H9 (cell line): ENCODE data around the gene DCAF17. TPM values are rescaled to one million over a fixed set of nuclear protein-coding genes. Genes with fewer than 3 reads are reported as not detected.

Experiments
- DNase-seq: peaks from one replicate; pipeline ENCODE4 v3.0.0-alpha.2; 2017
- H2AFZ ChIP-seq: one replicate; pipeline ENCODE4 v1.6.1; 2013; ENCODE audit warnings: mild to moderate bottlenecking, low read length, control low read depth, moderate library complexity
- H2AK5ac ChIP-seq: 2 replicates; pipeline ENCODE4 v1.6.1; 2013; ENCODE audit warnings: low read length, control low read depth, mixed read lengths; ENCODE audit not compliant: insufficient read length
- H2BK120ac ChIP-seq: one replicate; pipeline ENCODE4 v1.6.1; 2013; ENCODE audit warnings: low read depth, mild to moderate bottlenecking, low read length, control low read depth, inconsistent platforms; ENCODE audit not compliant: poor library complexity, severe bottlenecking
- H2BK12ac ChIP-seq: 2 replicates; pipeline ENCODE4 v1.6.1; 2013; ENCODE audit warnings: low read length, control low read depth, mixed read lengths, low read depth; ENCODE audit not compliant: insufficient read length
- H2BK15ac ChIP-seq: 2 replicates; pipeline ENCODE4 v1.6.1; 2013; ENCODE audit warnings: low read depth, low read length, control low read depth
- H2BK20ac ChIP-seq: one replicate; pipeline ENCODE4 v1.6.1; 2013; ENCODE audit warnings: low read depth, mild to moderate bottlenecking, low read length, control low read depth, inconsistent platforms; ENCODE audit not compliant: poor library complexity, severe bottlenecking
- H2BK5ac ChIP-seq: 2 replicates; pipeline ENCODE4 v1.6.1; 2013; ENCODE audit warnings: low read length, control low read depth, mixed read lengths; ENCODE audit not compliant: insufficient read length
- H3K14ac ChIP-seq: 2 replicates; pipeline ENCODE4 v1.6.1; 2013; ENCODE audit warnings: low read length, control low read depth; ENCODE audit not compliant: insufficient read depth
- H3K18ac ChIP-seq: 2 replicates; pipeline ENCODE4 v1.6.1; 2013; ENCODE audit warnings: low read depth, mild to moderate bottlenecking, mixed read lengths, low read length, control low read depth; ENCODE audit not compliant: insufficient read length
- H3K23ac ChIP-seq: 2 replicates; pipeline ENCODE4 v1.6.1; 2013; ENCODE audit warnings: low read length, control low read depth, mixed read lengths, low read depth; ENCODE audit not compliant: insufficient read length
- H3K23me2 ChIP-seq: 2 replicates; pipeline ENCODE4 v1.6.1; 2013; ENCODE audit warnings: low read depth, mild to moderate bottlenecking, mixed read lengths, low read length, control low read depth; ENCODE audit not compliant: insufficient read length, poor library complexity, severe bottlenecking
- H3K27ac ChIP-seq: 2 replicates; pipeline ENCODE4 v1.5.1; 2013; ENCODE audit warnings: low read length, control low read depth, mixed read lengths, low read depth; ENCODE audit not compliant: insufficient read length
- H3K27me3 ChIP-seq: 2 replicates; pipeline ENCODE4 v1.6.1; 2013; ENCODE audit warnings: low read length, control low read depth, inconsistent platforms; ENCODE audit not compliant: insufficient read depth
- H3K4ac ChIP-seq: 2 replicates; pipeline ENCODE4 v1.6.1; 2013; ENCODE audit warnings: low read depth, mild to moderate bottlenecking, control low read depth, inconsistent platforms, low read length, moderate library complexity
- H3K4me1 ChIP-seq: 2 replicates; pipeline ENCODE4 v1.6.1; 2013; ENCODE audit warnings: low read length, control low read depth, inconsistent platforms; ENCODE audit not compliant: insufficient read depth
- H3K4me2 ChIP-seq: 2 replicates; pipeline ENCODE4 v1.6.1; 2013; ENCODE audit warnings: low read length, control low read depth, mixed read lengths; ENCODE audit not compliant: insufficient read length, insufficient read depth
- H3K56ac ChIP-seq: 2 replicates; pipeline ENCODE4 v1.6.1; 2013; ENCODE audit warnings: low read depth, mild to moderate bottlenecking, mixed read lengths, low read length, control low read depth; ENCODE audit not compliant: insufficient read length
- H3K79me1 ChIP-seq: 2 replicates; pipeline ENCODE4 v1.6.1; 2013; ENCODE audit warnings: low read depth, mild to moderate bottlenecking, moderate library complexity, low read length, control low read depth, inconsistent platforms; ENCODE audit not compliant: insufficient read depth, poor library complexity, severe bottlenecking
- H3K79me2 ChIP-seq: 2 replicates; pipeline ENCODE4 v1.6.1; 2013; ENCODE audit warnings: low read length, control low read depth, inconsistent platforms; ENCODE audit not compliant: insufficient read depth
- H3K9ac ChIP-seq: 2 replicates; pipeline ENCODE4 v1.6.1; 2013; ENCODE audit warnings: low read length, control low read depth, mixed read lengths; ENCODE audit not compliant: insufficient read length; ENCODE audit errors: extremely low read depth
- H3K9me3 ChIP-seq: one replicate; pipeline ENCODE4 v1.6.1; 2013; ENCODE audit warnings: low read depth, low read length, inconsistent platforms; ENCODE audit not compliant: control insufficient read depth
- H3T11ph ChIP-seq: one replicate; pipeline ENCODE4 v1.6.1; 2013; ENCODE audit warnings: mild to moderate bottlenecking, low read length, control low read depth, inconsistent platforms
- H4K20me1 ChIP-seq: one replicate; pipeline ENCODE4 v1.6.1; 2013; ENCODE audit not compliant: control insufficient read depth, insufficient read length, insufficient read depth
- H4K5ac ChIP-seq: 2 replicates; pipeline ENCODE4 v1.6.1; 2013; ENCODE audit warnings: low read depth, mild to moderate bottlenecking, mixed read lengths, low read length, control low read depth; ENCODE audit not compliant: insufficient read length
- H4K8ac ChIP-seq: replicated peaks from 2 replicates; pipeline ENCODE4 v1.6.1; 2013; ENCODE audit warnings: low read length, control low read depth, mixed read lengths, low read depth; ENCODE audit not compliant: insufficient read length
- H4K91ac ChIP-seq: 2 replicates; pipeline ENCODE4 v1.6.1; 2013; ENCODE audit warnings: low read depth, mild to moderate bottlenecking, moderate library complexity, mixed read lengths, low read length, control low read depth; ENCODE audit not compliant: insufficient read length
- H3K27ac Mint-ChIP-seq, 3 experiments: 2 replicates in 2 of 3; 3 replicates in 1 of 3; pipeline ENCODE4 v1.8.0; 2020 to 2021; ENCODE audit warnings: mixed read lengths in 3 of 3, mild to moderate bottlenecking in 1 of 3, moderate library complexity in 1 of 3
- H3K27me3 Mint-ChIP-seq: 2 replicates; pipeline ENCODE4 v1.8.0; 2021; ENCODE audit warnings: low read depth, mild to moderate bottlenecking, moderate library complexity, mixed read lengths
- H3K36me3 Mint-ChIP-seq, 3 experiments: 2 replicates in 2 of 3; 3 replicates in 1 of 3; pipeline ENCODE4 v1.8.0; 2020 to 2021; ENCODE audit warnings: low read depth in 3 of 3, mixed read lengths in 3 of 3; ENCODE audit not compliant: insufficient read depth in 1 of 3
- H3K4me1 Mint-ChIP-seq, 2 experiments: 2 replicates each; pipeline ENCODE4 v1.8.0; 2020; ENCODE audit warnings: mixed read lengths in 2 of 2
- H3K4me3 Mint-ChIP-seq, 2 experiments: 2 replicates in 1 of 2; 3 replicates in 1 of 2; pipeline ENCODE4 v1.8.0; 2020 to 2021; ENCODE audit warnings: mild to moderate bottlenecking in 2 of 2, mixed read lengths in 2 of 2, moderate library complexity in 1 of 2
- H3K9me3 Mint-ChIP-seq, 2 experiments: 2 replicates in 1 of 2; 3 replicates in 1 of 2; pipeline ENCODE4 v1.8.0; 2020; ENCODE audit warnings: mild to moderate bottlenecking in 2 of 2, mixed read lengths in 2 of 2, moderate library complexity in 1 of 2
- WGBS: extraction: QIAGEN DNeasy Blood & Tissue Kit; methylation state at CpG from one replicate; pipeline ENCODE4 v1.1.7; 2013; ENCODE audit warnings: missing lambda C conversion rate, low lambda C conversion rate, mixed read lengths; ENCODE audit not compliant: insufficient read length; ENCODE audit errors: extremely low coverage; 5-methylcytosine and 5-hydroxymethylcytosine counted together
- total RNA-seq: library from RNA; stranded (reverse); gene quantifications from 2 replicates; pipeline ENCODE4 v1.2.1, GENCODE V29; 2021
- TF ChIP-seq, protein P1 (sequence below): fragments of 200-600 bp; sonication (generic); conservative IDR thresholded peaks from 3 replicates; pipeline ENCODE4 v1.8.0; 2021; ENCODE audit warnings: antibody characterized with exemption, mild to moderate bottlenecking

DCAF17 gene
- total RNA-seq, 1 experiment from 2014 or later, result 28.1 TPM

DNA sequence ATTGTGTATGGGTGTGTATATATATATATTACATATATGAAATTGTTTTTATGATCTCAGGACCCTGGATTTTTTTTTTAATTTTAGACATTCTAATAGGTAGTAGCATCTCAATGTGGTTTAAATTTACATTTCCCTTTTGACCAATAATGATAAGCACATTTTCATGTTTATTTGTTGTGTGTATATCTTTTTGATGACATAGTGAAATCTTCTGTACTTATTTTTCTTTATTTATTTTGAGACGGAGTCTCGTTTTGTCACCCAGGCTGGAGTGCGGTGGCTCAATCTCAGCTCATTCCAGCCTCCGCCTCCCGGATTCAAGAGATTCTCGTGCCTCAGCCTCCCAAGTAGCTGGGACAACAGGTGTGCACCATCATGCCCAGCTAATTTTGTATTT lies 53.2 kb downstream of the DCAF17 start:
- Mint-ChIP-seq H3K4me1 (peaks cover 28 to 29% of the 10 kb centered on the region in 2 experiments), H3K4me3 (no peak overlapping the region), H3K27me3 (no peaks in the 10 kb centered on the region), H3K27ac (no peak overlapping the region), H3K9me3 (no peaks in the 10 kb centered on the region), H3K36me3 (peaks cover 0 to 10% (median 0%) of the 10 kb centered on the region in 3 experiments; a peak in 2 of 7 replicates)
- no peak overlapping the region for H3K56ac ChIP-seq
- H2BK20ac ChIP-seq, result no peak overlapping the region
- no peak overlapping the region for H3K4ac ChIP-seq
- no peak overlapping the region for H4K5ac ChIP-seq
- TF ChIP-seq, protein P1, sequence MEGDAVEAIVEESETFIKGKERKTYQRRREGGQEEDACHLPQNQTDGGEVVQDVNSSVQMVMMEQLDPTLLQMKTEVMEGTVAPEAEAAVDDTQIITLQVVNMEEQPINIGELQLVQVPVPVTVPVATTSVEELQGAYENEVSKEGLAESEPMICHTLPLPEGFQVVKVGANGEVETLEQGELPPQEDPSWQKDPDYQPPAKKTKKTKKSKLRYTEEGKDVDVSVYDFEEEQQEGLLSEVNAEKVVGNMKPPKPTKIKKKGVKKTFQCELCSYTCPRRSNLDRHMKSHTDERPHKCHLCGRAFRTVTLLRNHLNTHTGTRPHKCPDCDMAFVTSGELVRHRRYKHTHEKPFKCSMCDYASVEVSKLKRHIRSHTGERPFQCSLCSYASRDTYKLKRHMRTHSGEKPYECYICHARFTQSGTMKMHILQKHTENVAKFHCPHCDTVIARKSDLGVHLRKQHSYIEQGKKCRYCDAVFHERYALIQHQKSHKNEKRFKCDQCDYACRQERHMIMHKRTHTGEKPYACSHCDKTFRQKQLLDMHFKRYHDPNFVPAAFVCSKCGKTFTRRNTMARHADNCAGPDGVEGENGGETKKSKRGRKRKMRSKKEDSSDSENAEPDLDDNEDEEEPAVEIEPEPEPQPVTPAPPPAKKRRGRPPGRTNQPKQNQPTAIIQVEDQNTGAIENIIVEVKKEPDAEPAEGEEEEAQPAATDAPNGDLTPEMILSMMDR, result no peak
- H2BK5ac ChIP-seq, result no peak overlapping the region
- no peak overlapping the region for H3K9ac ChIP-seq
- no peak overlapping the region for H3K14ac ChIP-seq
- H2BK12ac ChIP-seq, result no peak overlapping the region
- no peak overlapping the region for H2AK5ac ChIP-seq
- no peak overlapping the region for H2BK120ac ChIP-seq
- no peaks in the 10 kb centered on the region for H3K79me1 ChIP-seq
- H3K4me2 ChIP-seq, result no peak overlapping the region
- no peak overlapping the region for H2AFZ ChIP-seq
- H3K27me3 ChIP-seq, result no peaks in the 10 kb centered on the region
- H3K9me3 ChIP-seq, result no peaks in the 10 kb centered on the region
- no peak overlapping the region for H3K23ac ChIP-seq
- no CpG with 5 or more reads among the region's 6 CpGs for WGBS
- no peak overlapping the region for H3K27ac ChIP-seq
- no peak for DNase-seq
- H3K23me2 ChIP-seq, result no peaks in the 10 kb centered on the region
- no peak overlapping the region for H2BK15ac ChIP-seq
- H3K18ac ChIP-seq, result no peak overlapping the region
- H4K91ac ChIP-seq, result no peak overlapping the region
- no peak overlapping the region for H3T11ph ChIP-seq
- H3K4me1 ChIP-seq, result peaks cover 13% of the 10 kb centered on the region; the same call in 1 of the 2 replicates
- H4K20me1 ChIP-seq, result no peaks in the 10 kb centered on the region
- no peaks in the 10 kb centered on the region for H3K79me2 ChIP-seq
- no peak overlapping the region for H4K8ac ChIP-seq
